Measurements from ENCODE around the gene HCAR2. TPM values are rescaled to one million over a fixed set of nuclear protein-coding genes. Genes with fewer than 3 reads are reported as not detected.
A peak's percentile ranks its signal among the peaks of the same experiment; 100 is the strongest.
"Not testable (repeated sequence)": the region's sequence is repeated elsewhere in the genome, so short reads cannot be mapped to it uniquely, and the experiment has no call there.

Gene HCAR2
- total RNA-seq, 1 donor from 2014 or later = 33.6 TPM

DNA sequence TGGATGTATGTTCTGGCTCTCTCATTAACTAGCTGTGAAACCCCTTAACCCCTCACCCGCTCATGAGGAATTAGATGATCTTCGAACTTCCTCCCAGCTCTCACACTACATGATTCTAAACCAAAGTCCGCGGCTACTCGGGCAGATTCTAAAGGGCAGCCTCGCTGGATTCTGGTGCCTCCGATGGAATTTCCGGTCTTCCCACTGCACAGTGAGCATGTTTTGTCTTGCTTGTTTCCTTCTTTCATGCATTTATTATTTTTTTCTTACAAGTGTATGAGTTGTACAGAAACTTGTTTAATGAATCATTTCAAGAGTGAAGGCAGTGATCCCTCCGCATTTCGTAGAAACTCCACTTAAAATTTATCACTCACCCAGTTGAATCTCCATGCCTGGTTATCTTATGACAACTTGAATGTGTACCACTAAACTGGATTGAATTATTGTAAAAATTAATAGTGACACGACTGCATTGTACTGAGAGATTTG, 17.9 kb upstream of the HCAR2 start:
- DNase-seq (ENCODE audit: low spot score) = peak; percentile 68

DNA sequence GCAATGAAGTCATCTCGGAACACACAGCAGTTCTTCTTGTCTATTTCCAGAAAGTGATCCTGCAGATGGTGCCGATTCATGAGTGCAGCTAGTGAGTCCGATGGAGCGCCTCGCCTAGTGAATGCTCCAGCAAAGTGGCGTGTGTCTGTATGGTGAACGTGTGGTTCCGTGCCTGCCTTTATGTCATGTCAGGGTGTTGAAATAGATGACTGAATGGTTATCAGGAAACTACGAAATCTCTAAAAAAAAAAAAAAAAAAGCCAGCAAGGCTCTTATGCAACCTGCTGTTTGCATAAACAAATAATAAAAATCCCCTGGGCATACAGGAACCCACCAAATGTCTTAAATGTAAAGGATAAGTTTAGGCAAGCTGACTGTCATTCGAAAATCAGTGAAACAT, 13.5 kb upstream of the HCAR2 start, which contains the start of gene HCAR3:
Gene HCAR3 (minus strand): TSS at position 154 of the 400 bp plus-strand sequence. CDS start 74 bp downstream, at position 80.
- DNase-seq (ENCODE audit: low spot score) = not testable (repeated sequence)

DNA sequence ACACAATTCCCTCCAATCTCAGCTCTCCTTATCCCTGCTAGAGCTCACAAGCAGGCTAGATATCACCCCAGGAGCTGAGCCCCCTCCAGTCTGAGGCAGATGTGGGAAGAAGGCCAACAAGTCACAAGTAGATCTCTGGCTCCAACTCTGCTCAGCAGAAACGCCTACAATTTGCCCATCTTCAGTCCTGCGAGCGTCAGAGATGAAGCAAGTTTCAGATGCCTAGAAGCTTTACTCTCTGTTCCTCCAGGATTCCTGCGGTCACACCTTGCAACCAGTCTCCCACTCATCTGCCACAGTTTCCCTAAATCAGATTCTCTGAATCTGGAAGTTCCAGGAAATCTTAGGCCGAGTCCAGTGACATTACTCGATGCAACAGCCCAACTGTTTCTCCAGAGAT, 12.1 kb upstream of the HCAR2 start:
- not testable (repeated sequence) for DNase-seq (ENCODE audit: low spot score)

DNA sequence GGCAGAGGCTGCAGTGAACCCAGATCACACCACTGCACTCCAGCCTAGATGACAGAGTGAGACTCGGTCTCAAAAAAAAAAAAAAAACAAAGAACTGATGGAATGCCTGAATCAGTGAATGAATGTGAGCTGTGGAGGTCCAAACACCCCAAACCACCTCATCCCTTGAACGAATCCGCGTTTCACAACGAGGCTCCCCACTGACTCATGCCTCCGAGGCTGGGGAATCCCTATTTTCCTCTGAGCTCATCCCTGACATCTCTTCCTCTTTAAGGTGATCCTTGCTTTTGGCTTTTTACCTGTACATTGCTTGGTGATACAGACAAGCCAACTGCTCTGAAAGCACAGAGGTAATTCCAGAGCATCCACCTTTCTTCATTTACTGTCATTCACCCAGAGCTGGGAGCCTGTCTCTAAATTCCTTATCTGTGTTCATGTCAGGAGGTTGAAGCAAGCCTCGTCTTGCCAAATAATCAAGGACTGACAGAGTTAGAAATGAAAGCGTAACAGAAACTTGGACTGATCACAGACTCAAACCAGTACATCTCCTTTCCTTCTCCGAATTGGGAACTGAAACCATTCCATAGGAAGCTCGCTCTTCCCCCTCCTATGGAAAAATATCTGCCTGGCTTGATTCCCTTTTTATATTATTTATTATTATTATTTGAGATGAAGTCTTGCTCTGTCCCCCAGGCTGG, 10.5 kb upstream of the HCAR2 start:
- not testable (repeated sequence) for DNase-seq (ENCODE audit: low spot score)

DNA sequence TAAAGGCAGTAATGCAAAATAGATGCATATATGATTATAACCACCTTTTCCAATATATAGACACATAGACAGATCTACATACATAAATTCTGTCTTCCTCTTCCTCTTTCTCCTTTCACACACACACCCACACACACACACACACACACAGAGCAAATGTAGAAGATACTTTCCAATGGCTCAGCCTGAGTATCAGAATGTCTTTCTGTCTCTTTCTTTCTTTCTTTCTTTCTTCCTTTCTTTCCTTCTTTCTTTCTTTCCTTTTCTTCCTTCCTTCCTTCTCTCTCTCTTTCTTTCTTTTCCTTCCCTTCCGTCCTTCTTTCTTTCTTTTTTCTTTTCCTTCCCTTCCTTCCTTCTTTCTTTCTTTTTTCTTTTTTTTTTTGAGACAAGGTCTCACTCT, 8.1 kb upstream of the HCAR2 start:
- DNase-seq (ENCODE audit: low spot score) = not testable (repeated sequence)

DNA sequence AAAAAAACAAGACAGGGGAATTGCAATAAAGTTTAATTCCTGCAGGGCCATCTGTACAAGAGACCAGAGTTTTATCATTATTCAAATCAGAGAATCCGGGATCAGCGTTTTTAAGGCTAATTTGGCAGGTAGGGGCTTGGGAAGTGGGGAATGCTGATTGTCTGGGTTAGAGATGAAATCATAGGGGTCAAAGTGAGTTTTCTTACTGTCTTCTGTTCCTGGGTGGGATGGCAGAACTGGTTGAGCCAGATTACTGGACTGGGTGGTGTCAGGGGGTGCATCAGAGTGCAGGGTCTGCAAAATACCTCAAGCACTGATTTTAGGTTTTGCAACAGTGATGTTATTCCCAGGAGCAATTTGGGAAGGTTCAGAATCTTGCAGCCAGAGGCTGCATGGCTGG, 7.2 kb upstream of the HCAR2 start:
- not testable (repeated sequence) for DNase-seq (ENCODE audit: low spot score)

DNA sequence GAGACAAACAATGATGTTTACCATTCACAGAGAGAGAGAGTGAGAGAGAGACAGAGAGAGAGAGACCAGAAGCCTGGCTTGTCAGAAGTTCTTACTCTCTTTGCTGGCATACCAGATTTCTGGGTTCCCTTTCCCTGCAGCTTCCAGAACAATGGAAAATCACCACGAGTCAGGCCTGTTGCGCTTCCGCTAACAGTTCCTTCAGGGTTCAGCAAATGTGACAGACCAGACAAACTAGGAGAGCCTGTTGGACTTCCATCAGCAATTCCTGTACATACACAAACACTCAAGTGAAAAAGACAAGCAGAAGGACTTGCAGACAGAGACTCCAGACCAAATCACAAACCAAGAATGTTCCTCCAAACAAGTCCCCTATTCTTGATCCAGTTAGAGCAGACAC, 6.1 kb upstream of the HCAR2 start:
- not testable (repeated sequence) for DNase-seq (ENCODE audit: low spot score)

DNA sequence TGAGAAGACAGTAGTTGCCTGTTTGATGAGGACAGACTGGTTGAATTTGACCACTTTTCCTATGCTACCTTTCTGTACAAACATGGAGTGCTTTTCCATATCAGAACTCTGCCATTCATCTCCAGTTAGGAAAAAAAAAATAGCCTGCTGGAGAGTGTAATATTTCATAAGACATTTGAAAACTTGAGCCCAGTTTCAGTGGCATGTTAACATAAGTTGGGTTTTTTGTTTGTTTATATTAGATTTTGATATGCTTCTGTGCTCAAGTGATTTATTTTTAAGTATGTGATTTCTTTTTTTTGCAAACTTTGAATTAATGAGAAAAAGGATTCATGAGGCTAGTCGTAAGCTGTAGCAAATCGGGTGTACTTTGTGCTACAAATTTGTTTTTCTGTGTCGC, 684 bp upstream of the HCAR2 start:
- DNase-seq (ENCODE audit: low spot score) = not testable (repeated sequence)

DNA sequence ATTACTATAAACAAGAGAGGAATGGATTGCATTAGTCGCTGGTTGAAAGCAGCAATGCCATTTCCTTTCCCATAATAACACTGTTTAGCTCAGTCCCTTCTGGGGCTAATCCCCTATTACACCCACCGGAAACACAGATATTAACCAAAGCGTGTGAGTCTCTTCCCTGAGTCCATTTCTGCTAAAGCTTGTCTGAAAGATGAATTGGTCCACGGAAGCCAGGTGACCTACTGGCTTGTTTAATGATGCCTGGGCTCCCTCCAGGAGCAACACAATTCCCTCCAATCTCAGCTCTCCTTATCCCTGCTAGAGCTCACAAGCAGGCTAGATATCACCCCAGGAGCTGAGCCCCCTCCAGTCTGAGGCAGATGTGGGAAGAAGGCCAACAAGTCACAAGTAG, 1.7 kb downstream of the HCAR2 start:
- DNase-seq (ENCODE audit: low spot score) = not testable (repeated sequence)

DNA sequence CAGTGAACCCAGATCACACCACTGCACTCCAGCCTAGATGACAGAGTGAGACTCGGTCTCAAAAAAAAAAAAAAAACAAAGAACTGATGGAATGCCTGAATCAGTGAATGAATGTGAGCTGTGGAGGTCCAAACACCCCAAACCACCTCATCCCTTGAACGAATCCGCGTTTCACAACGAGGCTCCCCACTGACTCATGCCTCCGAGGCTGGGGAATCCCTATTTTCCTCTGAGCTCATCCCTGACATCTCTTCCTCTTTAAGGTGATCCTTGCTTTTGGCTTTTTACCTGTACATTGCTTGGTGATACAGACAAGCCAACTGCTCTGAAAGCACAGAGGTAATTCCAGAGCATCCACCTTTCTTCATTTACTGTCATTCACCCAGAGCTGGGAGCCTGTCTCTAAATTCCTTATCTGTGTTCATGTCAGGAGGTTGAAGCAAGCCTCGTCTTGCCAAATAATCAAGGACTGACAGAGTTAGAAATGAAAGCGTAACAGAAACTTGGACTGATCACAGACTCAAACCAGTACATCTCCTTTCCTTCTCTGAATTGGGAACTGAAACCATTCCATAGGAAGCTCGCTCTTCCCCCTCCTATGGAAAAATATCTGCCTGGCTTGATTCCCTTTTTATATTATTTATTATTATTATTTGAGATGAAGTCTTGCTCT, 3.0 kb downstream of the HCAR2 start:
- not testable (repeated sequence) for DNase-seq (ENCODE audit: low spot score)

DNA sequence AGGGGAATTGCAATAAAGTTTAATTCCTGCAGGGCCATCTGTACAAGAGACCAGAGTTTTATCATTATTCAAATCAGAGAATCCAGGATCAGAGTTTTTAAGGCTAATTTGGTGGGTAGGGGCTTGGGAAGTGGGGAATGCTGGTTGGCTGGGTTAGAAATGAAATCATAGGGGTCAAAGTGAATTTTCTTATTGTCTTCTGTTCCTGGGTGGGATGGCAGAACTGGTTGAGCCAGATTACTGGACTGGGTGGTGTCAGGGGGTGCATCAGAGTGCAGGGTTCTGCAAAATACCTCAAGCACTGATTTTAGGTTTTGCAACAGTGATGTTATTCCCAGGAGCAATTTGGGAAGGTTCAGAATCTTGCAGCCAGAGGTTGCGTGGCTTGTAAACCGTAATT, 6.2 kb downstream of the HCAR2 start:
- DNase-seq (ENCODE audit: low spot score) = not testable (repeated sequence)

DNA sequence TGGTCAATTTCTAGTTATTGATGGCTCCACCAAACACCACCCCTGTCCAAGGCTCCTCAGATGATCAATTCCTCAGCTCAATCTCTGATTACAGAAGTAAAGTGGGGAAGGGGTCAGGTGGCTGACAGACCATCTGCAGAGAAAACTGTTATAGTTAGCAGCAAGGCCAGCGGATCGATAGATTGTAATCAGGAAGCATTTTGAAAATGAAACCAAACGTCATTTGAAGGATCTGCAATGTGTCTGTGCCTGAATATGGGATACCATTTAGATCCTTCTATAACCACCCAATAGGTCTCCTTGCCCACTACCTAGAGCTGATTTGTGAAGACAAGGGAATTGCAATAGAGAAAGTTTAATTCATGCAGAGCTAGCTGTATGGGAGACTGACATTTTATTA, 11.6 kb downstream of the HCAR2 start:
- no peak for DNase-seq (ENCODE audit: low spot score)

DNA sequence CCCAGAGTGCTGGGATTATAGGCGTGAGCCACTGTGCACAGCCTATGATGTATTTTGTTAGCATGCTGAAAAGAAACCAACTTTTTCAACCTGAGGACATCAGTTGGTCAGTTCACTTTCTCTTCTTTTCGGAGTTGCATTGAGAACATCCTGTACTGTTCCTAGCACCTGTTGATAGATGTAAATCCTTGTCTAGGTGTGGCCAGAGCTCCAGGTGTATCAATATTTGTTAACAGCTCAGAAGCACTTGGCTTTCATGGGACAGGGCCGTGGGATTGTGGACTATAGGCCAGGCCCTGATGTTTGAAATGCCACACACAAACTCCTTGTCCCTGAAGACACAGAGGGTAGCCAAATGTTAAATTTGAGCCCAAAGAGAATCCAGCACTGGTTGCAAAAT, 14.9 kb downstream of the HCAR2 start:
- DNase-seq (ENCODE audit: low spot score) = no peak

DNA sequence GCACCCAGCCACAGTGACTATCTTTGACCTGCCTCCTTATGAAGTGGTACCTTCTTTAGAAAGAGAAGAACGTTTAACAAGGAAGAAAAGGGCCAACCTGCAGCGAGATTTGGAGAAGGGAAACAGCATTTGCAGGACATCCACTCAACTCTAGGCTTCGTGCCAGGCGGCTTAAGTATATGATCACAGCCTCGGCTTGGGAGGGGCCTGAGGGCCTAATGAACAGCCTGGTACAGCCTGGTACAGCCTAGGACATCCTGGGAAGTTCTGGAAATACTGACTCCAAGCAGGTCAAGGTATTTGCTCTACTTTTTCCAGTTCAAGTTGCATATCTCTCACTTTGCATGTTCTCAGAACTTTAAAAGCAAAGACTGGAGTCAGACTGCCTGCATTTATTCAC, 16.1 kb downstream of the HCAR2 start:
- DNase-seq (ENCODE audit: low spot score) = no peak

DNA sequence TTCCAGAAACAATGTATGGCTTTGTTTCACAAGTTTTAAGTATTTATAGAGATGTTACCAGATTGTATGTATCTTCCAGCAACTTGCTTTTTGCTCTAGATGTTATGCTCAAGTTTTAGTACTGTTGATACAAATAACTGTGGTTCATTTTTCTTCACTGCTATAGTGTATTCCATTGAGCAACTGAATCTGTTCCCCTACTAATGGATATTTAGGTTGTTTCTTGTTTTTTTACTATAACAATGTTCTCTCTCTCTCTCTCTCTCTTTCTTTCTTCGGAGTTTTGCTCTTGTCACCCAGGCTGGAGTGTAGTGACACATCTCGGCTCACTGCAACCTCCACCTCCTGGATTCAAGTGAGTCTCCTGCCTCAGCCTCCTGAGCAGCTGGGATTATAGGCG, 16.6 kb downstream of the HCAR2 start:
- DNase-seq (ENCODE audit: low spot score) = no peak

DNA sequence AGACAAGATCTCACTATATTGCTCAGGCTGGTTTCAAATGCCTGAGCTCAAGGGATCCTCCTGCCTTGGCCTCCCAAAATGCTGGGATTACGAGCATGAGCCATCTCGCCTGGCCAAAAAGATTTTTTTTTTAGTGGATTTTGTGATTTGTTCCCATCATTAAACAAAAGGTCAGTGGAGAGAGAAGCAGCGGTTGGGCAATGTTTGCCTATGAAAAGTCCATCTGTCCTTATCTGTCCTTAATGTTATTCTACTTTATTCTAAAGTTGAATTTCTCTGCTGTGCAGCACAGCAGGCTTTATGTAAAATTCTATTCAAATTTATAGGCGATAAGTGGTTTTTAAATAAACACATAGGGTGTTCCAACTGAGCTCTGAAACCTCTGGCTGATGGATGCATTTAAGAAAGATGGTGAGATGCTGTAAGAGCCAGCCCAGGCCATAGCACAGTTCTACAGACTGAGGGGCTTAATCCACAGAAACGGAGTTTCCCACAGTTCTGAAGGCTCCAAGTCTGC, 18.8 kb downstream of the HCAR2 start:
- no peak for DNase-seq (ENCODE audit: low spot score)

DNA sequence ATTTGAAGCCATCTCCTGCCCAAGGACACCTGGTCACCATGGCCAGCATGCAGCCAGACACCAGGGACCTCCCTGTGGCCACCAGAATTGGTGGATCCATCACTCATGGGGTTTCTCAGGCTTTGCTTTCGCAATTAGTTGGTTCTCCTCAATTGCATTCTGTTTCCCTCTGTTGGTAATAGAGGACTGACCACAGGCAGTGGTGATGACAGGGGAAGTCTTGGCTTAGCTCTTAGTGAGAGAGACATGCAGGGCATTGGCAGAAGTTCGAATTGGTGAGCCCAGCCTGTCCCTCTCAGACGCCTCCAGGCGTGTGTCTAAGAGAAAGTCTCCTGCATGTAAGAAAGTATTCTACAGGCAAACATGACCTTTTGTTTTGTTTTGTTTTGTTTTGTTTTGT, 21.3 kb downstream of the HCAR2 start:
- no peak for DNase-seq (ENCODE audit: low spot score)

DNA sequence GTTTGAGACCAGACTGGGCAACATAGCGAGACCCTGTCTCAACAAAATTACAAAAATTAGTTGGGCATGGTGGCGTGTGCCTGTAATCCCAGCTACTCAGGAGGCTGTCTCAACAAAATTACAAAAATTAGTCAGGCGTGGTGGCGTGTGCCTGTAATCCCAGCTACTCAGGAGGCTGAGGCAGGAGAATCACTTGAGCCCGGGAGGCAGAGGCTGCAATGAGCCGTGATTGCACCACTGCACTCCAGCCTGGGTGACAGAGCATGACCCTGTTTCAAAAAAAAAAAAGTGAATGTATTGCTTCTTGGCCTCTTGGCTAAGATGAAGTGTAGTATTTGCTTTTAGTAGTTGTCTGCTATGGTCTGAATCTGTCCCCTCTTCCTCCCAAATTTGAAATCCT, 22.2 kb downstream of the HCAR2 start:
- not testable (repeated sequence) for DNase-seq (ENCODE audit: low spot score)

DNA sequence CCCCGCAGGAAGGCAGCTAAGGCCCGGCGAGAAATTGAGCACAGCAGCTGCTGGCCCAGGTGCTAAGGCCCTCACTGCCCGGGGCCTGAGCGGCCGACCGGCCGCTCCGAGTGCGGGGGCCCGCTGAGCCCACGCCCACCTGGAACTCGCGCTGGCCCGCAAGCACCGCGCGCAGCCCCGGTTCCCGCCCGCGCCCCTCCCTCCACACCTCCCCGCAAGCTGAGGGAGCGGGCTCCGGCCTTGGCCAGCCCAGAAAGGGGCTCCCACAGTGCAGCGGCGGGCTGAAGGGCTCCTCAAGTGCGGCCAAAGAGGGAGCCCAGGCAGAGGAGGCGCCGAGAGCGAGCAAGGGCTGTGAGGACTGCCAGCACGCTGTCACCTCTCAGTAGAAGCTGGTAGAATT, 26.4 kb downstream of the HCAR2 start:
- DNase-seq (ENCODE audit: low spot score) = not testable (repeated sequence)

DNA sequence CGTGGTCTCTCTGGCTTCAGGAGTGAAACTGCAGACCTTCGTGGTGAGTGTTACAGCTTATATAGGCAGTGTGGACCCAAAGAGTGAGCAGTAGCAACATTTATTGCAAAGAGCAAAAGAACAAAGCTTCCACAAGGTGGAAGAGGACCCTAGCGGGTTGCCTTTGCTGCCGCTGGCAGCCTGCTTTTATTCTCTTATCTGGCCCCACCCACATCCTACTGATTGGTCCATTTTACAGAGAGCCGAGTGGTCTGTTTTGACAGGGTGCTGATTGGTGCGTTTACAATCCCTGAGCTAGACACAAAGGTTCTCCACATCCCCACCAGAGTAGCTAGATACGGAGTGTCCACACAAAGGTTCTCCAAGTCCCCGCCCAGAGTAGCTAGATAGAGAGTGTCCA, 27.1 kb downstream of the HCAR2 start:
- not testable (repeated sequence) for DNase-seq (ENCODE audit: low spot score)

DNA sequence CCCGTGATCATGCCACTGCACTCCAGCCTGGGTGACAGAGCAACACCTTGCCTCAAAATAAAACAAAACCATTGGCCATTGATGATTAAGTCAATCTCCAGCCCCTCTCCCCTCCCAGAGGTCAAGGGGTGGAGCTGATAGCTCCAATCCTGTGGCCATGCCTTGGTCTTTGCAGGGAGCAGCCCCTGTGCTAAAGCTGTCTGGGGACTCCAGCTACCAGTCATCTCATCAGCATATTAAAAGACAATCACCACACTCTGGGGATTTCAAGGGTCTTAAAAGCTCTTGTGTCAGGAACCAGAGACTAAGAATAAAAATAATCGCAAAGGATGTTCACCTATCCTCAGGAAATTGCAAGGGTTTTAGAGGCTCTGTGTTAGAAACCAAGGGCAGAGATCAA, 30.6 kb downstream of the HCAR2 start:
- no peak for DNase-seq (ENCODE audit: low spot score)

DNA sequence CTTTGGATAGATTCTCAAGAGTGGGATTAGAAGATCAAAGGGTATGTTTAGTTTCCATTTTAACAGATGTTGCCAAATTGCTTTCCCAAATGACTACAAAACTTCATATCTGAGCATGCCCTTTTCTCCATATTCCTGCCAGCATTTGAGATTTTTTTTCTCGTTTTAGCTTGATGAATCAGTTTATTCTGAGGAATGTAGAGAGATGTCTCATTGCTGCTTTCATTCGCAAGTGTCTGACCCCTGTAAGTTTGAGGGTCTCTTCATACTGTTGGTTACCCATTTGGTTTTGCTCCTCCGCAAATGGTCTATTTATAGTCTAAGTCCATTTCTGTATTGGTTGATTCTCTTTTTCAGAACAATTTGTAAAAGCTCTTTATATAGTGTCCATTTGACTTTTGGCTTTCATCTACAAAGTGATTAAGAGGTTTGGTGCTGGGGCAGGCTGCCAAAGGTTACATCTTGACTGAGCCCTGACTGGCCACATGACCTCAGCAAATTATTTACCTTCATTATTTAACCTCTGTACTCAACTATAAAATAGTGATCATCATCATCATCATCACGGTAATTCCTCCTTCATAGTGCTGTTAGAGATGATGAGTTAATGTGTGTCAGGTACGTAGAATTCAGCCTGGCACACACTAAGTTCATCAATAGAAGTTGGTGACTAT, 33.6 kb downstream of the HCAR2 start:
- no peak for DNase-seq (ENCODE audit: low spot score)

All from mesenteric fat pad (tissue), 1 donor.